ENCODE data around the gene HSDL2. TPM values are rescaled to one million over a fixed set of nuclear protein-coding genes. Genes with fewer than 3 reads are reported as not detected.

Gene HSDL2
- total and polyA plus RNA-seq, 7 experiments from 2014 or later = 9.2 to 24.6 (median 15.5) TPM

DNA sequence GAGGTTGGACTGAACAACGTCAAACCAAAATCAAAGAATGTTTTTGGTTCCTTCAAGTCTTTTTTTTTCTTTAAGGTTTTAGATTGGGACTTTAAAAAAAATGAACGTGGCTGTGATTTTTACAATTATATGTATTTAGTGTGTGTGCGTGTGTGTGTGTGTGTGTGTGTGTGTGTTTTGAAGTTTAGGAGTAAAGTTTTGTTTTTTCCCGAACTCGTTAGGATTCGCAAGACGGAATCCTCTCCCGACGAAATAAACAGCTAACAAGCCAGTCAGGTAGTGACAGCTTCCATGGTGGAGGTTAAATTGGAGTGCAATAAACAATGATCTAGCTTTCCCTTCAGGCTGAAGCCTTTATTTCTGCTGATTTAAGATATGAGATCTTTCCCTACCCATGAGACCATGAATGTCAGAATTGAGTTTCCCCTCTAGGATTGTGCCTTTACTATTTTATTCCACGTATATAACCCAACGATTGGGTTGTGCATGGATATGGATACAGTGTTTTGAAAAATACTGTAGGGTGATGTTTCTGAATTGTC lies 108.0 kb downstream of the HSDL2 start:
- Histone ChIP-seq H3K4me1 (ENCODE audit: control insufficient read depth in 2 of 2, insufficient read depth in 2 of 2, low read length in 2 of 2) (peaks cover 4 to 6% of the 10 kb centered on the region in 2 donors), H3K4me3 (ENCODE audit: low read length) (peak overlapping the region; percentile 69), H3K36me3 (ENCODE audit: control insufficient read depth in 2 of 3, insufficient read depth in 3 of 3, low read length in 3 of 3) (no peaks in the 10 kb centered on the region), H3K27ac (ENCODE audit: low read depth, low read length) (peak overlapping the region; percentile 72), H3K9me3 (ENCODE audit: control insufficient read depth in 2 of 3, low read length in 3 of 3) (no peaks in the 10 kb centered on the region), H3K27me3 (ENCODE audit: control insufficient read depth in 2 of 2, insufficient read depth in 2 of 2, low read length in 2 of 2) (no peaks in the 10 kb centered on the region)
- Mint-ChIP-seq H3K27ac (peak overlapping the region; percentile 86 to 97 (median 94)), H3K4me3 (peak overlapping the region; percentile 87 to 99 (median 96)), H3K9me3 (peaks cover 0 to 3% (median 0%) of the 10 kb centered on the region in 11 donors), H3K36me3 (peaks cover 0 to 10% (median 4%) of the 10 kb centered on the region in 5 donors), H3K27me3 (peaks cover 0 to 6% (median 0%) of the 10 kb centered on the region in 5 donors), H3K4me1 (peaks cover 19 to 65% (median 54%) of the 10 kb centered on the region in 7 donors)
- CTCF ChIA-PET = interaction anchor here (0.6 to 0.7 kb wide), 2 partner anchors 50 to 626 kb away, joined by 3 read pairs; no protein-coding TSS in a partner anchor
- intact Hi-C loops (cut with micrococcal nuclease) = loop anchor here (1.0 to 10.0 kb wide), 11 partner anchors 45 to 1003 kb away; partner anchors contain the start of genes ECPAS (in 2 of the 2), PTBP3 (in 2 of the 2), UGCG (in 2 of the 2) and DNAJC25 (in 1 of the 2)
- DNase-seq (no peak), ATAC-seq (no peak)
- POLR2A ChIA-PET = interaction anchor here (0.7 to 1.7 kb wide), 3 partner anchors 45 to 592 kb away, joined by 3 to 11 read pairs (median 4); partner anchors contain the start of gene HSDL2

DNA sequence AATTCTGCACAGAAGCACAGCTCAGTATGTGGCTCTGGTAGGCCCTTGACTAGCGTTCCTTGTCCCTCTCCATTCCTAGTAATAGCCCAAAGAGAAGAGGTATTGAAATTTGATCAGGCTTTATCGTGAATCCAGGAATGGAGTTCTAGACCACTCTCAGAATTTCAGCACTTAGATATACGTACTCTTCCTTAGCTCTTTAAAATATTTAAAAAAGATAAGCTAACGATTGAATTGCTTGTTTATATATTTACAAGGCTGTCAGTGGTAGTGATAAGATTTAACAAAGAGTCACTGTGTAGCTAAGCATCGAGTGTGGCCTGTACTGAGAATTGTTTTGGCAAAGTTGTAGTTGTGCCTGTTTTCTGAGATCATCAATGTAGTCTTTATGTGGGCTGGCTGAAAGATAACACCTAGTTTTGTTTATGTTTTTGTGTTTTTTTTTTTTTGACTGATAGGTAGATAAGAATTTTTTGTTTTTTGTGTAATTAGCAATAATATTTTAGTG lies 109.2 kb downstream of the HSDL2 start:
- H3K4me3 ChIP-seq (ENCODE audit: low read length) = no peak overlapping the region
- CTCF ChIA-PET = interaction anchor here (0.7 kb wide), 1 partner anchor 216 kb away, joined by 3 read pairs; no protein-coding TSS in a partner anchor
- intact Hi-C loops (cut with micrococcal nuclease) = loop anchor here (5.0 to 10.0 kb wide), 5 partner anchors 154 to 1004 kb away; partner anchors contain the start of genes DNAJC25 (in 1 of the 2), ECPAS (in 1 of the 2), PTBP3 (in 1 of the 2) and UGCG (in 1 of the 2)
- ATAC-seq (no peak), DNase-seq (no peak)
- peaks cover 0 to 10% (median 0%) of the 10 kb centered on the region in 3 experiments for H3K9me3 ChIP-seq (ENCODE audit: control insufficient read depth in 2 of 3, low read length in 3 of 3)
- peaks cover 4 to 6% of the 10 kb centered on the region in 2 donors for H3K4me1 ChIP-seq (ENCODE audit: control insufficient read depth in 2 of 2, insufficient read depth in 2 of 2, low read length in 2 of 2)
- Mint-ChIP-seq H3K27ac (peak overlapping the region in 6 of 9 donors; percentile 35 to 94 (median 68)), H3K9me3 (peaks cover 0 to 13% (median 9%) of the 10 kb centered on the region in 11 donors), H3K4me3 (peak overlapping the region in 5 of 10 donors; percentile 1 to 99 (median 48)), H3K36me3 (peaks cover 6 to 19% (median 13%) of the 10 kb centered on the region in 5 donors), H3K27me3 (peaks cover 0 to 6% (median 0%) of the 10 kb centered on the region in 5 donors), H3K4me1 (peaks cover 19 to 65% (median 54%) of the 10 kb centered on the region in 7 donors)
- POLR2A ChIA-PET = no interaction called here
- H3K27ac ChIP-seq (ENCODE audit: low read depth, low read length) = no peak overlapping the region
- H3K27me3 ChIP-seq (ENCODE audit: control insufficient read depth in 2 of 2, insufficient read depth in 2 of 2, low read length in 2 of 2) = no peaks in the 10 kb centered on the region
- peaks cover 0 to 8% (median 0%) of the 10 kb centered on the region in 3 experiments for H3K36me3 ChIP-seq (ENCODE audit: control insufficient read depth in 2 of 3, insufficient read depth in 3 of 3, low read length in 3 of 3)

DNA sequence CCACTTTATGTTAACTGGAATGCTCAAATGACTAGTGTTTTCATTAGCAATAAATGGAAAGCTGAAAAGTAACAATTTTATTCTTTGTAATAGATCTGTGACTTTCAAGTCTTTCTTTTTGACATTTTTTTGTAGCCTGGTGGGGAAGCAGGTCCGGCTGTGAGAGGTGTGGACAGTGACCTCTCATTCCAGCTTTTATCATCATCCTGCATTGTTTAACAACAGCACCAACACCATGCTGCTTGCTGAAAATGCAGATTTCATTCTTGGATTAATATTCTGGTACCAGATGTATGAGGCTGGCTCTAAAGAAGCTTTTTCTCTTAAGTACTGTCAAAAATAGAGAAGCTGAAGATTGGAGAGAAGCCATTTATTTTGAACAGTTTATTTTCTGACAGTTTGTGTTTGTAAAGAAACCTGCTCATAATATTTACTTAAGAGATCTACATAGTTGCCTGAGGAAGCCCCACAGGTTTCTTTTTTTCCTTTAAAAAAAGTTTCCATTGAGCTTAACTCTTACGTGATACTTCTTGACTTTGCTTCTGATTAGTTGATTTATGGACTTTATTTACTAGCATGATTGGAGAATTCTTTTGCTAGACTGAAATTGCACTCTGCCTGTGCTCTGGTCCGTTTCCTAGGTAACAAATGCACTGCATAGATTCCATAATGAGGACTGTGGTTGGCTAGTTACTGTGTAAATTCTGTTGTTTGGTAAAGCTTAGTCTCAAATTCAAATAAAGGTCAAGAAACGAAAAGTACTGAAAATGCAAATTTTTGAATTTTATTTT lies 110.2 kb downstream of the HSDL2 start:
- Mint-ChIP-seq H3K9me3 (peaks cover 4 to 23% (median 17%) of the 10 kb centered on the region in 11 donors), H3K4me3 (peak overlapping the region in 5 of 10 donors; percentile 3 to 43 (median 30)), H3K27me3 (peaks cover 0 to 6% (median 0%) of the 10 kb centered on the region in 5 donors), H3K27ac (peak overlapping the region in 8 of 9 donors; percentile 26 to 83 (median 54)), H3K36me3 (peaks cover 7 to 28% (median 22%) of the 10 kb centered on the region in 5 donors), H3K4me1 (peaks cover 18 to 56% (median 53%) of the 10 kb centered on the region in 7 donors)
- POLR2A ChIA-PET = interaction anchor here (0.5 to 0.6 kb wide), 2 partner anchors 266 to 301 kb away, joined by 3 to 6 read pairs; no protein-coding TSS in a partner anchor
- intact Hi-C loops (cut with micrococcal nuclease) = loop anchor here (5.0 to 10.0 kb wide), 5 partner anchors 155 to 1005 kb away; partner anchors contain the start of genes DNAJC25 (in 1 of the 2), ECPAS (in 1 of the 2), PTBP3 (in 1 of the 2) and UGCG (in 1 of the 2)
- Histone ChIP-seq H3K4me3 (ENCODE audit: low read length) (no peak overlapping the region), H3K4me1 (ENCODE audit: control insufficient read depth in 2 of 2, insufficient read depth in 2 of 2, low read length in 2 of 2) (peaks cover 4 to 6% of the 10 kb centered on the region in 2 donors), H3K27ac (ENCODE audit: low read depth, low read length) (no peak overlapping the region), H3K36me3 (ENCODE audit: control insufficient read depth in 2 of 3, insufficient read depth in 3 of 3, low read length in 3 of 3) (peaks cover 0 to 8% (median 0%) of the 10 kb centered on the region in 3 experiments), H3K9me3 (ENCODE audit: control insufficient read depth in 2 of 3, low read length in 3 of 3) (peaks cover 0 to 15% (median 0%) of the 10 kb centered on the region in 3 experiments), H3K27me3 (ENCODE audit: control insufficient read depth in 2 of 2, insufficient read depth in 2 of 2, low read length in 2 of 2) (no peaks in the 10 kb centered on the region)
- CTCF ChIA-PET = interaction anchor here (0.7 kb wide), 1 partner anchor 217 kb away, joined by 3 read pairs; no protein-coding TSS in a partner anchor
- no peak for ATAC-seq
- peak in 2 of 9 donors; percentile 8 to 10 for DNase-seq

DNA sequence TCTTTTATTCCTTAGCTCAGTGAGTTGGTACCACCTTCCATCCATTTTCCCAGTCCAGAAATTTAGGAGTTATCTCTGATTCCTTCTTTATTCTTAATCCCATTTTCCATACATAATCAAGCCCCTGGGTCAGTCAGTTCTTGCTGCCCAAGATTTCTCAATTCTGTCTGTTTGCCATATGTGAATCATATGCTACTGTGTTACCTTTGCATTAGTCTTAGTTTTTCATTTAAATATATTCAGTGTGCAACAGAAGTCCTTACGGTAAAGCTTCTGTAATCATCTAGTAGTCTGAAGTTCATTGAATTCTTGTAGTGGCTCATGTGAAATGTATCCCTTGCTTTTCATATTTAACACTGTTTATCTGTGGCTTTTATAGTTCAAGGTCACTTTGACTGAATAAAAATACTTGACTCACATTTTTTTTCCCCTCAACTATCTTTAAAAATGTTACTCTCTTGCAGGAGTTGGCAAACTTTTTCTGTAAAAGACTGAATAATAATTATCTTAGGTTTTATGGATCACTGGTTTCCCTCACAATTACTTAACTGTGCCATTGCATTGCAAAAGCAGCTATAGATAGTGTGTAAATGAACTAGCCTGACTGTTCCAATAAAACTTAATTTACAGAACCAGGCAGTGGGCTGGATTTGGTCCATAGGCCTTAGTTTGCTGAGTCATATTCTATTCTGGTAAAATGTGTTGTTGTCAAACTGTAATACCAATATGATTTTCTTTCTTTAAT lies 113.7 kb downstream of the HSDL2 start:
- no peak overlapping the region for H3K4me3 Mint-ChIP-seq
- Histone ChIP-seq H3K36me3 (ENCODE audit: control insufficient read depth in 2 of 3, insufficient read depth in 3 of 3, low read length in 3 of 3) (peaks cover 0 to 8% (median 0%) of the 10 kb centered on the region in 3 experiments), H3K9me3 (ENCODE audit: control insufficient read depth in 2 of 3, low read length in 3 of 3) (peaks cover 0 to 15% (median 0%) of the 10 kb centered on the region in 3 experiments), H3K4me1 (ENCODE audit: control insufficient read depth in 2 of 2, insufficient read depth in 2 of 2, low read length in 2 of 2) (no peaks in the 10 kb centered on the region), H3K27ac (ENCODE audit: low read depth, low read length) (no peak overlapping the region), H3K27me3 (ENCODE audit: control insufficient read depth in 2 of 2, insufficient read depth in 2 of 2, low read length in 2 of 2) (no peaks in the 10 kb centered on the region), H3K4me3 (ENCODE audit: low read length) (no peak overlapping the region)
- peaks cover 5 to 34% (median 20%) of the 10 kb centered on the region in 11 donors for H3K9me3 Mint-ChIP-seq
- no peaks in the 10 kb centered on the region for H3K27me3 Mint-ChIP-seq
- DNase-seq = no peak
- POLR2A ChIA-PET = no interaction called here
- intact Hi-C loops (cut with micrococcal nuclease) = no loop called here
- peak overlapping the region in 1 of 9 donors; percentile 14 for H3K27ac Mint-ChIP-seq
- peaks cover 10 to 42% (median 34%) of the 10 kb centered on the region in 5 donors for H3K36me3 Mint-ChIP-seq
- peaks cover 5 to 41% (median 30%) of the 10 kb centered on the region in 7 donors for H3K4me1 Mint-ChIP-seq
- ATAC-seq = no peak
- CTCF ChIA-PET = no interaction called here

DNA sequence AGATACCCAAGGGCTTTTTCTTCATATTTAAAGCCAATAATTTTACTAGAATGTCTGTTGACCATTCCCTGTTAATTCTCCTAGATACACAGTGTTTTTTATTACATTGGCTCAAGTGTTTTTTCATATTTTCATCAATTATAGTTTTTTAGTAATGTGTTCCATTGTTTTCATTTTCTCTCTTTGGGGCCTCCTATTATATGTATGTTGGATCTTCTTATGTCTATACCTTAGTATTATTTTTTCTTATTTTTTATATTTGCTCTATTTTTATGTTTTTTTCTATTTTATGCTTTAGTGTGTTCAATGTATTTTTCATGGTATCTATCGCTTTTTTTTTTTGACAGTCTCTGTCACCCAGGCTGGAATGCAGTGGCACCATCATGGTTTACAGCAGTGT lies 114.2 kb downstream of the HSDL2 start:
- Histone ChIP-seq H3K4me3 (ENCODE audit: low read length) (no peak overlapping the region), H3K27me3 (ENCODE audit: control insufficient read depth in 2 of 2, insufficient read depth in 2 of 2, low read length in 2 of 2) (no peaks in the 10 kb centered on the region), H3K27ac (ENCODE audit: low read depth, low read length) (no peak overlapping the region), H3K4me1 (ENCODE audit: control insufficient read depth in 2 of 2, insufficient read depth in 2 of 2, low read length in 2 of 2) (no peaks in the 10 kb centered on the region), H3K9me3 (ENCODE audit: control insufficient read depth in 2 of 3, low read length in 3 of 3) (peaks cover 0 to 15% (median 0%) of the 10 kb centered on the region in 3 experiments), H3K36me3 (ENCODE audit: control insufficient read depth in 2 of 3, insufficient read depth in 3 of 3, low read length in 3 of 3) (peaks cover 0 to 8% (median 0%) of the 10 kb centered on the region in 3 experiments)
- intact Hi-C loops (cut with micrococcal nuclease) = no loop called here
- H3K27me3 Mint-ChIP-seq = no peaks in the 10 kb centered on the region
- no peak overlapping the region for H3K4me3 Mint-ChIP-seq
- peaks cover 5 to 34% (median 20%) of the 10 kb centered on the region in 11 donors for H3K9me3 Mint-ChIP-seq
- peaks cover 10 to 46% (median 39%) of the 10 kb centered on the region in 5 donors for H3K36me3 Mint-ChIP-seq
- POLR2A ChIA-PET = interaction anchor here (0.6 kb wide), 1 partner anchor 97 kb away, joined by 3 read pairs; no protein-coding TSS in a partner anchor
- CTCF ChIA-PET = no interaction called here
- ATAC-seq (no peak), DNase-seq (no peak)
- H3K27ac Mint-ChIP-seq = peak overlapping the region in 2 of 9 donors; percentile 28 to 42
- peaks cover 5 to 36% (median 24%) of the 10 kb centered on the region in 7 donors for H3K4me1 Mint-ChIP-seq
